H1 (cell line): Measurements from ENCODE around the gene IRX4.

Source experiments
- CHD2 ChIP-seq: IDR thresholded peaks from 2 replicates; pipeline ENCODE4 v1.6.1; 2012; ENCODE audit warnings: low read length, improper control_type of control experiment
- TF ChIP-seq, protein P1 (sequence below), 3 experiments: IDR thresholded peaks; 1 replicate in 2 of 3; 2 replicates in 1 of 3; pipeline versions ENCODE4 v1.5.1 to v1.6.1; 2011; ENCODE audit warnings: low read length in 3 of 3, mild to moderate bottlenecking in 3 of 3, inconsistent platforms in 2 of 3, low read depth in 1 of 3, moderate library complexity in 1 of 3; ENCODE audit not compliant: insufficient read depth in 1 of 3; ENCODE audit errors: control extremely low read depth in 1 of 3

DNA sequence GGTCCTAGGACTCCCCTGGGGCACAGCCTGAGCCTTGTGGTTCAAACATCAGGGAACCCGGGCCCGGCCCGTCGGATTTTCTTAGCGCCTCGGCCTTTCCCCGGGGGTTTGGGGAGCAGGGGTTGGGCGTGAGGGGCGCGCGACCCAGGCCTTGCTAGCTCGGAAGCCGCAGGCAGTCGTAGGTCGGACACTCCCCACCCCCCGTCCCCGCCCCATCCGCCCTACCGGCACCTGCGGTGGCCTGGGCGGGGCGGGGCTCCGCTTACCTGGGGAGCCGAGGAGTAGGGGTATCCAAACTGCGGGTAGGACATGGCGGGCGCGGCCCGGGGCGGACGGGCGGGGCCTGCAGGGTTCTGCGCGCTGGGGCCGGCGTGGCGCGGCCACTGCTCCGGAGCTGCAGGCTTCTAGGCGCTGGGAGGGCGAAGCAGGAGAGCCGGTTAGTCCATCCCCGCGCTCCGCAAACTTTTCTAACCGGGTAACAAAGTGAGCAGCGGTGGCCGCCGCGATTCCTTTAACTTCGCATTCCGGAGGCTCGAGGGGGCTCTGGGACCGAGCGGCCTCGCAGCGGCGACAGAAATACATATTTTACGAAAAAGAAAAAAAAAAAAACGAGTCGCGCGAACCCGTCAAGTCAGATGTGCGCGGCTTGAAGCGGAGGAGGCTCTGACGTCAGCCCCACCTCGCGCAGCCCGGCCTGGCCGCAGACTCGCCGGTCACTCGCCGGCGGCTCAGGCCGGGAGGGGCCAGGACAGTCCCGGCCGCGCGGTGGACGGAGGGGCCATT is at the start of gene IRX4:
- TF ChIP-seq, protein P1, sequence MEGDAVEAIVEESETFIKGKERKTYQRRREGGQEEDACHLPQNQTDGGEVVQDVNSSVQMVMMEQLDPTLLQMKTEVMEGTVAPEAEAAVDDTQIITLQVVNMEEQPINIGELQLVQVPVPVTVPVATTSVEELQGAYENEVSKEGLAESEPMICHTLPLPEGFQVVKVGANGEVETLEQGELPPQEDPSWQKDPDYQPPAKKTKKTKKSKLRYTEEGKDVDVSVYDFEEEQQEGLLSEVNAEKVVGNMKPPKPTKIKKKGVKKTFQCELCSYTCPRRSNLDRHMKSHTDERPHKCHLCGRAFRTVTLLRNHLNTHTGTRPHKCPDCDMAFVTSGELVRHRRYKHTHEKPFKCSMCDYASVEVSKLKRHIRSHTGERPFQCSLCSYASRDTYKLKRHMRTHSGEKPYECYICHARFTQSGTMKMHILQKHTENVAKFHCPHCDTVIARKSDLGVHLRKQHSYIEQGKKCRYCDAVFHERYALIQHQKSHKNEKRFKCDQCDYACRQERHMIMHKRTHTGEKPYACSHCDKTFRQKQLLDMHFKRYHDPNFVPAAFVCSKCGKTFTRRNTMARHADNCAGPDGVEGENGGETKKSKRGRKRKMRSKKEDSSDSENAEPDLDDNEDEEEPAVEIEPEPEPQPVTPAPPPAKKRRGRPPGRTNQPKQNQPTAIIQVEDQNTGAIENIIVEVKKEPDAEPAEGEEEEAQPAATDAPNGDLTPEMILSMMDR (IDR thresholded peaks at IDR 0.05; ENCODE audit: control extremely low read depth in 1 of 3, insufficient read depth in 1 of 3, low read depth in 1 of 3, low read length in 3 of 3), result no peak
- no peak for TF ChIP-seq CHD2
